ENCODE data around the gene BLM.
A peak's percentile ranks its signal among the peaks of the same experiment; 100 is the strongest.
"Not testable (repeated sequence)": the region's sequence is repeated elsewhere in the genome, so short reads cannot be mapped to it uniquely, and the experiment has no call there.

Gene BLM

GRCh38 chr15:90820481-90820880 lies 103.3 kb downstream of the BLM start:
- no peak for DNase-seq (ENCODE audit: low read depth)

- DNase-seq (ENCODE audit: low read depth): no peak
Observed at GRCh38 chr15:90822204-90822955, 105.2 kb downstream of the BLM start.

GRCh38 chr15:90823455-90823974 lies 106.4 kb downstream of the BLM start:
- no peak for DNase-seq (ENCODE audit: low read depth)

- not testable (repeated sequence) for DNase-seq (ENCODE audit: low read depth)
Observed at GRCh38 chr15:90825115-90825899, 108.2 kb downstream of the BLM start.

GRCh38 chr15:90826206-90826885 lies 109.2 kb downstream of the BLM start:
- DNase-seq (ENCODE audit: low read depth): not testable (repeated sequence)

- no peak for DNase-seq (ENCODE audit: low read depth)
Observed at GRCh38 chr15:90826886-90827435, 109.8 kb downstream of the BLM start.

- no peak for DNase-seq (ENCODE audit: low read depth)
Observed at GRCh38 chr15:90828111-90828510, 111.0 kb downstream of the BLM start.

GRCh38 chr15:90829126-90829525 lies 112.0 kb downstream of the BLM start:
- no peak for DNase-seq (ENCODE audit: low read depth)

- no peak for DNase-seq (ENCODE audit: low read depth)
Observed at GRCh38 chr15:90829942-90830440, 112.8 kb downstream of the BLM start.

- no peak for DNase-seq (ENCODE audit: low read depth)
Observed at GRCh38 chr15:90834626-90835025, 117.5 kb downstream of the BLM start.

GRCh38 chr15:90836296-90836871 lies 119.2 kb downstream of the BLM start:
- DNase-seq (ENCODE audit: low read depth): peak; percentile 28

- no peak for DNase-seq (ENCODE audit: low read depth)
Observed at GRCh38 chr15:90837094-90837493, 119.9 kb downstream of the BLM start.

- no peak for DNase-seq (ENCODE audit: low read depth)
Observed at GRCh38 chr15:90838139-90838538, 121.0 kb downstream of the BLM start.

GRCh38 chr15:90838544-90838943 lies 121.4 kb downstream of the BLM start:
- DNase-seq (ENCODE audit: low read depth): no peak

- no peak for DNase-seq (ENCODE audit: low read depth)
Observed at GRCh38 chr15:90839187-90840071, 122.3 kb downstream of the BLM start.

- no peak for DNase-seq (ENCODE audit: low read depth)
Observed at GRCh38 chr15:90840157-90840855, 123.2 kb downstream of the BLM start.

GRCh38 chr15:90840954-90841353 lies 123.8 kb downstream of the BLM start:
- no peak for DNase-seq (ENCODE audit: low read depth)

- no peak for DNase-seq (ENCODE audit: low read depth)
Observed at GRCh38 chr15:90844696-90845095, 127.5 kb downstream of the BLM start.

- DNase-seq (ENCODE audit: low read depth): peak; percentile 79
Observed at GRCh38 chr15:90845201-90845949, 128.2 kb downstream of the BLM start.

All from GM04504 (cell line).